ENCODE results near the gene ITFG1. TPM values are rescaled to one million over a fixed set of nuclear protein-coding genes. Genes with fewer than 3 reads are reported as not detected.

The ITFG1 gene
- total and polyA plus RNA-seq, 2 of the 8 experiments (the other 6 are each of a cell fraction or from before 2014, with no cell fraction given), result 13.8 to 22.2 TPM

- no peak overlapping the region for H3K4ac ChIP-seq (replicated peaks; ENCODE audit: insufficient read length, low read depth, low read length)
- H3K4me3 ChIP-seq (ENCODE audit: extremely low read depth in 1 of 4, insufficient read depth in 2 of 4, low read depth in 3 of 4, low read length in 4 of 4), result no peak overlapping the region
- no peak overlapping the region for H3K18ac ChIP-seq (ENCODE audit: extremely low read depth, low read length)
- no peak overlapping the region for H3K56ac ChIP-seq (replicated peaks; ENCODE audit: insufficient read length, low read depth, low read length)
- no peak overlapping the region for H3K9ac ChIP-seq (replicated peaks in 1 of 4; ENCODE audit: extremely low read depth in 1 of 4, low read depth in 3 of 4, low read length in 3 of 4)
- no peak overlapping the region for H2BK120ac ChIP-seq (replicated peaks; ENCODE audit: low read depth, low read length)
- no peak overlapping the region for H2BK12ac ChIP-seq (ENCODE audit: low read depth, low read length)
- H2AK5ac ChIP-seq (ENCODE audit: low read depth, low read length), result no peak overlapping the region
- CTCF ChIA-PET (ENCODE audit: partially characterized antibody), result no interaction called here
- POLR2A ChIA-PET (ENCODE audit: partially characterized antibody), result no interaction called here
- no peak overlapping the region for H2AFZ ChIP-seq (ENCODE audit: low read length)
- no peak overlapping the region for H2BK15ac ChIP-seq (ENCODE audit: low read length)
- no peaks in the 10 kb centered on the region for H3K79me1 ChIP-seq (ENCODE audit: low read depth, low read length)
- no peak overlapping the region for H3K23ac ChIP-seq (ENCODE audit: insufficient read length)
- no peak overlapping the region for H3K4me2 ChIP-seq (ENCODE audit: insufficient read depth in 1 of 2, low read depth in 2 of 2, low read length in 2 of 2)
- DNase-seq (ENCODE audit: low read depth in 1 of 2, low spot score in 2 of 2) (no peak), FAIRE-seq (no peak)
- H3K9me3 ChIP-seq (ENCODE audit: insufficient read depth in 2 of 2, low read depth in 1 of 2, low read length in 1 of 2), result peaks cover 4 to 5% of the 10 kb centered on the region in 2 experiments; a peak in 2 of 4 replicates
- no peak overlapping the region for H2BK5ac ChIP-seq (ENCODE audit: low read depth, low read length)
- no peak overlapping the region for H4K91ac ChIP-seq (replicated peaks; ENCODE audit: insufficient read length, low read length)
- no peaks in the 10 kb centered on the region for H4K20me1 ChIP-seq (replicated peaks in 1 of 2; ENCODE audit: control insufficient read depth in 1 of 2, insufficient read depth in 2 of 2, low read length in 2 of 2)
- no peak overlapping the region for H2BK20ac ChIP-seq (ENCODE audit: low read length)
- no peaks in the 10 kb centered on the region for H3K4me1 ChIP-seq (replicated peaks in 1 of 4; ENCODE audit: control insufficient read depth in 3 of 4, insufficient read depth in 4 of 4, low read length in 3 of 4)
- WGBS, 2 experiments (ENCODE audit: extremely low coverage in 1 of 2, insufficient coverage in 1 of 2, insufficient read length in 1 of 2, insufficient replicate concordance in 2 of 2, low coverage in 1 of 2, low lambda C conversion rate in 2 of 2, missing lambda C conversion rate in 1 of 2), result 98% methylated on average over 5 of the region's 5 CpGs; no CpG with 5 or more reads in 1 of the 2 experiments
- H3K14ac ChIP-seq (ENCODE audit: insufficient read length), result no peak overlapping the region
- H4K8ac ChIP-seq (ENCODE audit: extremely low read depth, insufficient read depth, low read length), result no peak overlapping the region
- TF ChIP-seq MAX (IDR thresholded peaks at IDR 0.05) (no peak), JUND (IDR thresholded peaks at IDR 0.05; ENCODE audit: low read length) (no peak), TAF7 (optimal IDR thresholded peaks at IDR 0.05; ENCODE audit: borderline replicate concordance, low read depth, low read length) (no peak), ASH2L (IDR thresholded peaks at IDR 0.05; ENCODE audit: low read length) (no peak), SP4 (IDR thresholded peaks at IDR 0.05; ENCODE audit: low read length) (no peak)
- H3K79me2 ChIP-seq (ENCODE audit: control insufficient read depth in 1 of 2, insufficient read depth in 2 of 2, low read length in 2 of 2), result no peaks in the 10 kb centered on the region
- H3K27me3 ChIP-seq (replicated peaks in 1 of 4; ENCODE audit: control insufficient read depth in 3 of 4, extremely low read depth in 1 of 4, insufficient read depth in 3 of 4, low read length in 3 of 4), result no peaks in the 10 kb centered on the region
- no peaks in the 10 kb centered on the region for H3K23me2 ChIP-seq (ENCODE audit: low read depth, low read length)
- H4K5ac ChIP-seq (ENCODE audit: insufficient read length, low read depth, low read length), result no peak overlapping the region
- H3K36me3 ChIP-seq (ENCODE audit: control insufficient read depth in 2 of 4, insufficient read depth in 4 of 4, low read length in 3 of 4), result no peaks in the 10 kb centered on the region; a peak in 1 of 8 replicates
- H3K27ac ChIP-seq (ENCODE audit: low read depth, low read length), result no peak overlapping the region
Measured at GRCh38 chr16:47284999-47285398, 175.9 kb downstream of the ITFG1 start.

All from H1 (cell line).